Adrenal gland (tissue), 12 donors: ENCODE data around the gene MRPS2. TPM values are rescaled to one million over a fixed set of nuclear protein-coding genes. Genes with fewer than 3 reads are reported as not detected.

Experiments
- DNase-seq, 7 donors: peaks; one replicate each; pipeline ENCODE4 v3.0.0-alpha.2; 2019 to 2020
- H3K27ac ChIP-seq, 5 donors: fragments of 200-600 bp; sonication (generic) in 4 of 5; 1 replicate in 3 of 5; 2 replicates in 2 of 5; pipeline versions ENCODE4 v1.5.1 to v1.8.0; 2016 to 2020; ENCODE audit warnings: mild to moderate bottlenecking in 1 of 5
- H3K27me3 ChIP-seq: fragments of 200-600 bp; 2 replicates; pipeline ENCODE4 v1.8.0; 2021
- H3K36me3 ChIP-seq, 2 donors: fragments of 200-600 bp; replicated peaks in 1 of 2; 1 replicate in 1 of 2; 2 replicates in 1 of 2; pipeline versions ENCODE4 v1.5.1 to v1.8.0; 2018 to 2022
- H3K4me1 ChIP-seq, 2 donors: fragments of 200-600 bp; replicated peaks in 1 of 2; 1 replicate in 1 of 2; 2 replicates in 1 of 2; pipeline versions ENCODE4 v1.5.1 to v1.8.0; 2018 to 2021
- H3K4me3 ChIP-seq, 4 donors: fragments of 200-600 bp; sonication (generic) in 3 of 4; one replicate each; pipeline ENCODE4 v1.5.1; 2016 to 2018
- H3K9me3 ChIP-seq, 3 donors: fragments of 200-600 bp; sonication (generic) in 1 of 3; replicated peaks in 1 of 3; 1 replicate in 2 of 3; 2 replicates in 1 of 3; pipeline versions ENCODE4 v1.5.1 to v1.8.0; 2016 to 2021
- POLR2A ChIP-seq, 2 donors: fragments of 450-650 bp; IDR thresholded peaks; one replicate each; pipeline ENCODE4 v1.6.1; 2017; ENCODE audit warnings: antibody characterized with exemption in 2 of 2, mild to moderate bottlenecking in 2 of 2, moderate library complexity in 1 of 2
- WGBS, 4 donors: extraction: QIAGEN DNeasy Blood & Tissue Kit in 2 of 4; methylation state at CpG; one replicate each; pipeline versions ENCODE4 v1.1.5 to v1.1.7; 2013 to 2017; 5-methylcytosine and 5-hydroxymethylcytosine counted together
- intact Hi-C, 2 donors: fragments of 100-400 bp; cut with DNase I; formaldehyde crosslinking; loops; one replicate each; pipeline versions ENCODE4 v1.14.1 to v1.15.0; 2022 to 2023
- polyA plus RNA-seq, 3 donors: library from polyadenylated mRNA; stranded (reverse); fragments of 200-250 nt in 2 of 3; fragments of 350-450 nt in 1 of 3; fragmentation: Illumina TruSeq in 1 of 3; extraction: RNeasy Lipid Tissue Mini Kit (QIAGEN cat#74804) in 1 of 3; gene quantifications; one replicate each; pipeline ENCODE4 v1.2.3, GENCODE V29; 2013 to 2014
- total RNA-seq, 9 donors: library from RNA; depleted of rRNA in 4 of 9; stranded (reverse); fragments of >200 nt in 4 of 9; fragments of 120-200 nt in 1 of 9; fragmentation: NEBNext Ultra II Directional in 1 of 9; extraction: Animal tissue kit (Norgen Biotek cat#: 25700) in 1 of 9; gene quantifications; one replicate each; pipeline versions ENCODE4 v1.1.0 to v1.2.4, GENCODE V29; 2013 to 2023
- TF ChIP-seq, protein P1 (sequence below), 6 experiments: fragments of 450-650 bp in 4 of 6; fragments of 200-600 bp in 2 of 6; sonication (generic) in 1 of 6; IDR thresholded peaks; 1 replicate in 5 of 6; 2 replicates in 1 of 6; pipeline versions ENCODE4 v1.5.1 to v1.8.0; 2016 to 2021; ENCODE audit warnings: antibody characterized with exemption in 6 of 6, mild to moderate bottlenecking in 2 of 6, moderate library complexity in 1 of 6
- donor health status: healthy with polysubstance abuse.
- donor health status: Bipolar disorder and iron deficiency.
- donor health status: DM: yes; HTN: yes; CAD: no.
- donor health status: DM: no; HTN: no; CAD: no.
- donor health status: DM: no; HTN: no; CAD: no.
- donor health status: DM: yes; HTN: yes; CAD: no.

Gene MRPS2
- total and polyA plus RNA-seq, 12 donors, result 31.8 to 84.1 (median 59.8) TPM

- TF ChIP-seq, protein P1, sequence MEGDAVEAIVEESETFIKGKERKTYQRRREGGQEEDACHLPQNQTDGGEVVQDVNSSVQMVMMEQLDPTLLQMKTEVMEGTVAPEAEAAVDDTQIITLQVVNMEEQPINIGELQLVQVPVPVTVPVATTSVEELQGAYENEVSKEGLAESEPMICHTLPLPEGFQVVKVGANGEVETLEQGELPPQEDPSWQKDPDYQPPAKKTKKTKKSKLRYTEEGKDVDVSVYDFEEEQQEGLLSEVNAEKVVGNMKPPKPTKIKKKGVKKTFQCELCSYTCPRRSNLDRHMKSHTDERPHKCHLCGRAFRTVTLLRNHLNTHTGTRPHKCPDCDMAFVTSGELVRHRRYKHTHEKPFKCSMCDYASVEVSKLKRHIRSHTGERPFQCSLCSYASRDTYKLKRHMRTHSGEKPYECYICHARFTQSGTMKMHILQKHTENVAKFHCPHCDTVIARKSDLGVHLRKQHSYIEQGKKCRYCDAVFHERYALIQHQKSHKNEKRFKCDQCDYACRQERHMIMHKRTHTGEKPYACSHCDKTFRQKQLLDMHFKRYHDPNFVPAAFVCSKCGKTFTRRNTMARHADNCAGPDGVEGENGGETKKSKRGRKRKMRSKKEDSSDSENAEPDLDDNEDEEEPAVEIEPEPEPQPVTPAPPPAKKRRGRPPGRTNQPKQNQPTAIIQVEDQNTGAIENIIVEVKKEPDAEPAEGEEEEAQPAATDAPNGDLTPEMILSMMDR (IDR thresholded peaks at IDR 0.05), result no peak
- TF ChIP-seq POLR2A (IDR thresholded peaks at IDR 0.05), result no peak
- DNase-seq, result peak in 4 of 7 donors; percentile 3 to 13 (median 9)
- Histone ChIP-seq H3K27me3 (no peaks in the 10 kb centered on the region), H3K27ac (no peak overlapping the region), H3K36me3 (peaks cover 0 to 21% of the 10 kb centered on the region in 2 donors), H3K9me3 (no peaks in the 10 kb centered on the region), H3K4me1 (no peaks in the 10 kb centered on the region), H3K4me3 (no peak overlapping the region)
- WGBS, 4 donors, result 89 to 93% (median 92%) methylated on average over 16 to 23 of the region's 23 CpGs
- intact Hi-C loops, result loop anchor here in 1 of 2 donors (5.0 kb wide), 1 partner anchor 35 kb away; no protein-coding TSS in a partner anchor
These were observed 6.9 kb downstream of the MRPS2 start for GRCh38 chr9:135507104-135508035.

- intact Hi-C loops, result loop anchor here in 1 of 2 donors (5.0 kb wide), 1 partner anchor 36 kb away; no protein-coding TSS in a partner anchor
- TF ChIP-seq POLR2A (IDR thresholded peaks at IDR 0.05), result no peak
- TF ChIP-seq, protein P1 (IDR thresholded peaks at IDR 0.05), result no peak
- 90 to 96% (median 93%) methylated on average over 9 of the region's 9 CpGs for WGBS, 4 donors
- H3K27ac ChIP-seq, result no peak overlapping the region
- no peaks in the 10 kb centered on the region for H3K9me3 ChIP-seq
- H3K4me3 ChIP-seq, result no peak overlapping the region
- H3K4me1 ChIP-seq, result no peaks in the 10 kb centered on the region
- DNase-seq, result peak in 4 of 7 donors; percentile 3 to 33 (median 9)
- peaks cover 0 to 11% of the 10 kb centered on the region in 2 donors for H3K36me3 ChIP-seq
- H3K27me3 ChIP-seq, result no peaks in the 10 kb centered on the region
These were observed 7.8 kb downstream of the MRPS2 start for GRCh38 chr9:135508211-135508820.

GRCh38 chr9:135509458-135509857 is 9.0 kb downstream of the MRPS2 start:
- TF ChIP-seq POLR2A (IDR thresholded peaks at IDR 0.05), result no peak
- TF ChIP-seq, protein P1 (IDR thresholded peaks at IDR 0.05), result no peak
- WGBS, 4 donors, result 77 to 83% (median 79%) methylated on average over 2 of the region's 2 CpGs
- Histone ChIP-seq H3K27me3 (no peaks in the 10 kb centered on the region), H3K4me3 (no peak overlapping the region), H3K27ac (no peak overlapping the region), H3K9me3 (no peaks in the 10 kb centered on the region), H3K36me3 (peaks cover 0 to under 1% of the 10 kb centered on the region in 2 donors), H3K4me1 (no peaks in the 10 kb centered on the region)
- intact Hi-C loops, result loop anchor here in 1 of 2 donors (5.0 kb wide), 1 partner anchor 37 kb away; no protein-coding TSS in a partner anchor
- no peak for DNase-seq

DNA sequence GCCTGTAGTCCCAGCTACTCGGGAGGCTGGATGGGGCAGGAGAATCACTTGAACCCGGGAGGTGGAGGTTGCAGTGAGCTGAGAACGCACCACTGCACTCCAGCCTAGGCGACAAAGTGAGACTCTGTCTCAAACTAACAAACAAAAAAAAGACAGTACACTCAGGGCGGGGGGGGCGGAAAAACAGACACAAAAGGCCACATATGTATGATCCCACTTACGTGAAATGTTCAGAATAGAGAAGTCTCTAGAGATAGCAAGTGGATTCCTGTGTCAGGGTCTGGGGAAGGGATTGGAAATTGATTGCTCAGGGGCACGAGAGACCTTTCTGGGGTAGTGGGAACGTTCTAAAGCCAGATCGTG is 11.7 kb downstream of the MRPS2 start:
- H3K9me3 ChIP-seq, result no peaks in the 10 kb centered on the region
- 79 to 88% (median 85%) methylated on average over 10 of the region's 10 CpGs for WGBS, 4 donors
- no peak overlapping the region for H3K4me3 ChIP-seq
- intact Hi-C loops, result no loop called here
- H3K36me3 ChIP-seq, result no peaks in the 10 kb centered on the region
- DNase-seq, result no peak
- H3K27ac ChIP-seq, result no peak overlapping the region
- H3K4me1 ChIP-seq, result no peaks in the 10 kb centered on the region
- TF ChIP-seq POLR2A (IDR thresholded peaks at IDR 0.05), result no peak
- TF ChIP-seq, protein P1 (IDR thresholded peaks at IDR 0.05), result no peak
- no peaks in the 10 kb centered on the region for H3K27me3 ChIP-seq
